HCT116 (cell line): ENCODE data around the gene SAMD14.

ENCODE experiments used
- EGR1 ChIP-seq: IDR thresholded peaks from 2 replicates; pipeline ENCODE4 v1.6.1; 2012; ENCODE audit warnings: low read depth
- EZH2phosphoT487 ChIP-seq: fragments of 200-600 bp; IDR thresholded peaks from 2 replicates; pipeline ENCODE4 v1.6.1; 2018; ENCODE audit warnings: antibody characterized with exemption, borderline replicate concordance
- POLR2A ChIP-seq: IDR thresholded peaks from 2 replicates; pipeline ENCODE4 v1.7.0; 2011; ENCODE audit warnings: borderline replicate concordance; ENCODE audit not compliant: insufficient read depth, insufficient read length; ENCODE audit errors: extremely low read depth
- POLR2AphosphoS5 ChIP-seq: IDR thresholded peaks from 2 replicates; pipeline ENCODE4 v1.6.1; 2011; ENCODE audit warnings: mild to moderate bottlenecking, low read depth, low read length, moderate library complexity
- TCF7L2 ChIP-seq: IDR thresholded peaks from 2 replicates; pipeline ENCODE4 v1.7.0; 2011; ENCODE audit warnings: borderline replicate concordance, inconsistent platforms; ENCODE audit not compliant: insufficient read depth, insufficient read length; ENCODE audit errors: extremely low read depth
- YY1 ChIP-seq: IDR thresholded peaks from 2 replicates; pipeline ENCODE4 v1.6.1; 2011; ENCODE audit warnings: low read length, low read depth, moderate library complexity, mild to moderate bottlenecking; ENCODE audit not compliant: insufficient replicate concordance; ENCODE audit errors: extremely low read depth
- ZNF274 ChIP-seq: fragments of 200-500 bp; sonication (Bioruptor generic); IDR thresholded peaks from 2 replicates; pipeline ENCODE4 v1.6.1; 2014; ENCODE audit warnings: mild to moderate bottlenecking, low read depth, low read length, inconsistent platforms
- TF ChIP-seq, protein P1 (sequence below), 3 experiments: fragments of 200-600 bp in 1 of 3; sonication (generic) in 1 of 3; IDR thresholded peaks in 2 of 3; conservative IDR thresholded peaks in 1 of 3; 2 replicates each; pipeline ENCODE4 v1.5.1; 2012 to 2017; ENCODE audit warnings: low read depth in 2 of 3, low read length in 2 of 3, antibody characterized with exemption in 1 of 3, borderline replicate concordance in 1 of 3, control low read depth in 1 of 3, mild to moderate bottlenecking in 1 of 3, mixed read lengths in 1 of 3, mixed run types in 1 of 3, moderate library complexity in 1 of 3; ENCODE audit not compliant: insufficient read depth in 1 of 3
- TF ChIP-seq, protein P2 (sequence below): IDR thresholded peaks from 2 replicates; pipeline ENCODE4 v1.6.1; 2012

DNA sequence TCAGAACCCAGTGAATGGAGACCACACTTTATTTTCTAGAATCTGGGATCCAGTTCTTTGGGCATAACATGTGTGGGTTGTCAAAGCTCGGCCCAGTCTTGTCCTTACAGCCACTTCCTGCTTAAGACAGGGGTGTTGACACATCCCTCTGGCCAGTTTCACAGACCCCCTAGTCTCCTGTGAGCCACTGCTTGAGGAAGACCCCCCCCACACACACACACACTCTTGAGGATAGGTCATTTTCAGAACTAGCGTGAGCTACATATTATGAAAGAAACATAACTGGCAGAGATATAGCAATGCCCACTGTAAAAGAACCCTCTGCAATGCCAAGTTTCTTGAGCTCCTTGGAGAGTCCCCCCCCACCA is 38.1 kb downstream of the SAMD14 start:
- TF ChIP-seq TCF7L2 (no peak), EZH2phosphoT487 (no peak), POLR2AphosphoS5 (no peak), POLR2A (no peak), EGR1 (no peak), YY1 (no peak), ZNF274 (no peak)
- TF ChIP-seq, protein P1, sequence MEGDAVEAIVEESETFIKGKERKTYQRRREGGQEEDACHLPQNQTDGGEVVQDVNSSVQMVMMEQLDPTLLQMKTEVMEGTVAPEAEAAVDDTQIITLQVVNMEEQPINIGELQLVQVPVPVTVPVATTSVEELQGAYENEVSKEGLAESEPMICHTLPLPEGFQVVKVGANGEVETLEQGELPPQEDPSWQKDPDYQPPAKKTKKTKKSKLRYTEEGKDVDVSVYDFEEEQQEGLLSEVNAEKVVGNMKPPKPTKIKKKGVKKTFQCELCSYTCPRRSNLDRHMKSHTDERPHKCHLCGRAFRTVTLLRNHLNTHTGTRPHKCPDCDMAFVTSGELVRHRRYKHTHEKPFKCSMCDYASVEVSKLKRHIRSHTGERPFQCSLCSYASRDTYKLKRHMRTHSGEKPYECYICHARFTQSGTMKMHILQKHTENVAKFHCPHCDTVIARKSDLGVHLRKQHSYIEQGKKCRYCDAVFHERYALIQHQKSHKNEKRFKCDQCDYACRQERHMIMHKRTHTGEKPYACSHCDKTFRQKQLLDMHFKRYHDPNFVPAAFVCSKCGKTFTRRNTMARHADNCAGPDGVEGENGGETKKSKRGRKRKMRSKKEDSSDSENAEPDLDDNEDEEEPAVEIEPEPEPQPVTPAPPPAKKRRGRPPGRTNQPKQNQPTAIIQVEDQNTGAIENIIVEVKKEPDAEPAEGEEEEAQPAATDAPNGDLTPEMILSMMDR (IDR thresholded peaks at IDR 0.05 in 2 of 3, conservative IDR thresholded peaks at IDR 0.05 in 1 of 3; ENCODE audit: borderline replicate concordance in 1 of 3, insufficient read depth in 1 of 3, low read depth in 2 of 3, low read length in 2 of 3), result no peak
- TF ChIP-seq, protein P2, sequence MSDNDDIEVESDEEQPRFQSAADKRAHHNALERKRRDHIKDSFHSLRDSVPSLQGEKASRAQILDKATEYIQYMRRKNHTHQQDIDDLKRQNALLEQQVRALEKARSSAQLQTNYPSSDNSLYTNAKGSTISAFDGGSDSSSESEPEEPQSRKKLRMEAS, result no peak
